Bronchial epithelial cell (primary cell): Measurements from ENCODE around the gene VPS29. TPM values are rescaled to one million over a fixed set of nuclear protein-coding genes. Genes with fewer than 3 reads are reported as not detected.
A peak's percentile ranks its signal among the peaks of the same experiment; 100 is the strongest.

ENCODE experiments used
- DNase-seq: peaks from one replicate; pipeline ENCODE4 v3.0.0-alpha.2; 2010; ENCODE audit warnings: low read depth
- FAIRE-seq: peaks from 2 replicates; lab custom pipeline; 2011; peaks lifted over from hg19 to GRCh38; lab: Jason Lieb, UNC
- H3K27me3 ChIP-seq: 2 replicates; pipeline ENCODE4 v1.5.1; 2011; ENCODE audit warnings: low read length; ENCODE audit not compliant: control insufficient read depth, insufficient read depth
- H3K36me3 ChIP-seq: 2 replicates; pipeline ENCODE4 v1.5.1; 2011; ENCODE audit warnings: low read length; ENCODE audit not compliant: control insufficient read depth, insufficient read depth
- H3K4me3 ChIP-seq: 2 replicates; pipeline ENCODE4 v1.5.1; 2011; ENCODE audit warnings: mild to moderate bottlenecking, low read depth, low read length, control low read depth
- total RNA-seq: library from RNA; depleted of rRNA; stranded (reverse); fragments of >200 nt; gene quantifications from 2 replicates; pipeline ENCODE4 v1.2.1, GENCODE V29; 2014
- TF ChIP-seq, protein P1 (sequence below): IDR thresholded peaks from 2 replicates; pipeline ENCODE4 v1.5.1; 2011; ENCODE audit warnings: mild to moderate bottlenecking, moderate library complexity, low read length, control low read depth, inconsistent platforms; ENCODE audit not compliant: insufficient read depth, severe bottlenecking

Gene VPS29
- total RNA-seq, 1 donor from 2014 or later: 55.3 TPM

DNA sequence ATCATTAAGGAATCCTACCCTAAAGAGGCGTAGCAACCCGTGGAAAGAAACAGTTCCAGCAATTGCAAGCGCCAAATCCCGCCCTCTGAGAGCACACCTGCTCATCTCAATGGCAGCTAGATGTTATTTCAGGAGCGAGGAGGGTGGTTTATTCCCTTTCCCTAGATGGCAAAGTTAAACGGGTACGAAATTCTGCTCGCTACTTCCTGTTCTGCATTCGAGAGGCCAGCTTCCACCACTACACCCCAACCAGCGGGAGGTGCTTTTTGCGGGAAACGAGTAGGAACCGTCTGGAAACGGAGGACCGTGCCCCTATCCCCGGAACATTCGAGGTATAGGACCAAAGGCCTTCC, 536 bp downstream of the VPS29 start:
- Histone ChIP-seq H3K27me3 (no peaks in the 10 kb centered on the region), H3K36me3 (no peaks in the 10 kb centered on the region), H3K4me3 (peak overlapping the region; percentile 70)
- TF ChIP-seq, protein P1, sequence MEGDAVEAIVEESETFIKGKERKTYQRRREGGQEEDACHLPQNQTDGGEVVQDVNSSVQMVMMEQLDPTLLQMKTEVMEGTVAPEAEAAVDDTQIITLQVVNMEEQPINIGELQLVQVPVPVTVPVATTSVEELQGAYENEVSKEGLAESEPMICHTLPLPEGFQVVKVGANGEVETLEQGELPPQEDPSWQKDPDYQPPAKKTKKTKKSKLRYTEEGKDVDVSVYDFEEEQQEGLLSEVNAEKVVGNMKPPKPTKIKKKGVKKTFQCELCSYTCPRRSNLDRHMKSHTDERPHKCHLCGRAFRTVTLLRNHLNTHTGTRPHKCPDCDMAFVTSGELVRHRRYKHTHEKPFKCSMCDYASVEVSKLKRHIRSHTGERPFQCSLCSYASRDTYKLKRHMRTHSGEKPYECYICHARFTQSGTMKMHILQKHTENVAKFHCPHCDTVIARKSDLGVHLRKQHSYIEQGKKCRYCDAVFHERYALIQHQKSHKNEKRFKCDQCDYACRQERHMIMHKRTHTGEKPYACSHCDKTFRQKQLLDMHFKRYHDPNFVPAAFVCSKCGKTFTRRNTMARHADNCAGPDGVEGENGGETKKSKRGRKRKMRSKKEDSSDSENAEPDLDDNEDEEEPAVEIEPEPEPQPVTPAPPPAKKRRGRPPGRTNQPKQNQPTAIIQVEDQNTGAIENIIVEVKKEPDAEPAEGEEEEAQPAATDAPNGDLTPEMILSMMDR: no peak
- DNase-seq: peak; percentile 72
- peak; percentile 55 for FAIRE-seq

- DNase-seq: peak; percentile 74
Measured at GRCh38 chr12:110498984-110499706, 2.8 kb downstream of the VPS29 start.

GRCh38 chr12:110475426-110475825, 26.5 kb downstream of the VPS29 start:
- Histone ChIP-seq H3K36me3 (peaks cover 1% of the 10 kb centered on the region), H3K4me3 (no peak overlapping the region), H3K27me3 (no peaks in the 10 kb centered on the region)
- no peak for FAIRE-seq
- TF ChIP-seq, protein P1: no peak
- DNase-seq: no peak

More at GRCh38 chr12:110498984-110499706, 2.8 kb downstream of the VPS29 start:
- Histone ChIP-seq H3K36me3 (peaks cover 1% of the 10 kb centered on the region), H3K4me3 (no peak overlapping the region), H3K27me3 (no peaks in the 10 kb centered on the region)
- FAIRE-seq: no peak
- TF ChIP-seq, protein P1: no peak

DNA sequence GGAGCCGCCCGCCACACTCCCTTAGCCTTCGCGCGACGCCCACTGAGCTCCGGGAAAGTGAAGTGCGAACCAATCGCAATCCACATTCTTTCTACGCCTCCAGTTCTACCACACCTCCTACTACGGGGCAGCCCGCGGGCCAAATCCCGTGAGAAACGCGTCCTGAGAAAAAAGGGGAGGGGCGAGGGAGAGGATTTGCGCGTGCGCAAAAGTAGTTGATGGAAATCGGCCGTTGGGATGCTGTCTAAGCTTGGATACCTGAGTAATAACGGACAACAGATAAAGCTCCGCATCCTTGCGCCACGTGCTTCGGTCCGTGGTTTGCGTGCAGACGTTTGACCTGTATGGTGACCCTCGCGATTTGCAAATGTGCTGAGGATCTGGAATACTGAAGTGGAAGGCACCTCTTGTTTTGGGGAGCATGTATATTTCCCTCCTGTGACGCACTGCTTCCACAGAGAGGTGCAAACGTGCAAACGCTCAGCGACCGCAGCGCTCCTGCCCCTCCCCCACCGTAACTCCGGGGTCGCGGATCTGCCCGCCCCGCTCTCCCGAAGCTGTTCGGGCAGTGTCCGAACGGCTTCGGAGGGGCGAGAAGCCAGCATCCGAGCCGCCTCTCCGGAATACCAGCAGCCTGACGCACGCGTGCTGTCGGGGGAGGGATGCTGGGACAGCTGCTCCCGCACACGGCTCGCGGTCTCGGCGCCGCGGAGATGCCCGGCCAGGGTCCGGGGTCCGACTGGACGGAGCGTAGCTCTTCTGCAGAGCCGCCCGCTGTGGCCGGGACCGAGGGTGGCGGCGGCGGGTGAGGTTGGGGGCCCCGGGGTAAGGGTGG, 33.5 kb downstream of the VPS29 start, which contains the start of the genes FAM216A and GPN3:
TSS of gene FAM216A (plus strand) at position 632 of the 835 bp plus-strand sequence. CDS start at position 663, 31 bp downstream.
TSS of gene GPN3 (minus strand) at position 44 of the 835 bp plus-strand sequence. CDS start 54 bp downstream, outside the sequence.
- peak within 1 kb of the TSS; percentile 74 for H3K4me3 ChIP-seq
- H3K36me3 ChIP-seq: peaks cover 2% of the 10 kb centered on the region
- FAIRE-seq: peak; percentile 7
- TF ChIP-seq, protein P1: no peak
- DNase-seq: peak; percentile 97
- no peaks in the 10 kb centered on the region for H3K27me3 ChIP-seq

DNA sequence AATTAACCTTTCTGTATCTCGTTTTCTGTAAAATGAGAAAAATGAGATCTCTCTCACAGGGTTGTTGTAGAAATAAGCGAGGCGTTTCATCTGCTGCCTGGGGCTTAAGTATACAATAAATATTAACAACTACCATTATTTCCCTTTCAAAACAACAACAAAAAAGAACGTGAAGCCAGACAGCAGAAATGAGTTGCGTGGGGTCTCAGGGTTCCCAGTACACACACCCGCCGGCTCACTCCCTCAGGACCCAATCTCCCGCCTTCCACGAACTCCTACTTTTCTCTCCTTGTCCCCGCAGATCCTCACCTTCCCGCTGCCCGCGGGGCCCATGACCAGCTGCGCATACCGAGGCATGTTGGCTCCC, 34.1 kb downstream of the VPS29 start:
- peaks cover 2% of the 10 kb centered on the region for H3K36me3 ChIP-seq
- TF ChIP-seq, protein P1: no peak
- FAIRE-seq: no peak
- H3K4me3 ChIP-seq: peak overlapping the region; percentile 74
- no peak for DNase-seq
- no peaks in the 10 kb centered on the region for H3K27me3 ChIP-seq
